GM19395 (cell line): ENCODE results near the gene MYH3.

Experiments used
- ATAC-seq: cut with Tn5 transposase; IDR thresholded peaks from one replicate; pipeline ENCODE4 v1.9.1; 2021; ENCODE audit warnings: mild to moderate bottlenecking, moderate library complexity; ENCODE audit not compliant: unreplicated experiment

The MYH3 gene

DNA sequence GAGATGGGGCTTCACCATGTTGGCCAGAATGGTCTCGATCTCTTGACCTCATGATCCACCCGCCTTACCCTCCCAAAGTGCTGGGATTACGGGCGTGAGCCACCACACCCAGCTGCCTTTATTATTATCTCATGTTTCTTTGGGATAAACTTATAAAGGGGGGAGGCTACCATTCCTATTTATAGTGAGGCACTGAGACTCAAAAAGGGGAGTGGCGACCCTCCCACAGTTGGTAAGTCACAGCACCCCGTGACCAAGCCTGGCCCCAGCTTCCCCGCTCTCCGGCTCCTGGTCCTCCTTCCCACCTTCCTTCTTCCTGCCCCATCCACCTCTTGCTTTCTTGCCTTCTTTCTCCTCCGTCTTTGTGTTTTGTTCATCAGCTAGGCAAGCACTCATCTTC lies 5.2 kb downstream of the MYH3 start:
- no peak for ATAC-seq

DNA sequence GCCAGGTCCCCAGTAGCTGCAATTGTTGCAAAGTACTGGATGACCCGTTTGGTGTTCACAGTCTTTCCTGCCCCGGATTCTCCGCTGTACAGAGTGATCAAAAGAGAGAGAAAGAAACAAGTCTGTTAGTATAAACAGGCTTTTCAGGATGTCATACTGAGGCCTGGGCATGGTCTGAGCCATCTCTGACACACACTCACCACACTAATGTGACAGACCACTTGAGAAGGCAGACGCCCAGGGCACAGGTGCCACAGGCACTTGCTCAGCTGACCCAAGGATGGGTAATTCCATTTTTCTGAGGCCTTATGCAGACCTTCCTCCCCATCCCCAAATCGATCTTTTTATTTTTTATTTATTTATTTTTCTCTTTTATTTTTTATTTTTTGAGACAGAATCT lies 7.5 kb downstream of the MYH3 start:
- ATAC-seq = no peak

DNA sequence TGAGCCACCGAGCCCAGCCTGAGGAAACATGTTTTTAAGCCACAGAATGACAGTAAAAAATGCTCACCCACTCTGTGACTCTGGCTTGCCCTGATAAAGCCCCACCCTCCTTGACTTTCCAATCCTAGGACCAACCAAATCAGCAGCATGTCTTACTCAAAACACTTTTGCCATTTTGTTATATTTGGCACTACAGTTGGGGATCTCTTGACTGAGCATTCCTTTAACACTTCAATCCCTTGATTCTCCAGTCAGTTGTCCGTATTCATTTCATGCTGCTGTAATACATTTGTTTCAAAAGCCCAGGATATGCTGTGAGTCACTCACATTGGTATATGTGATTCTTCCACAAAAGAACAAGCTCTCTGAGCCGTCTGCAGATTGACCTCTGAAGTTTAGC lies 8.2 kb downstream of the MYH3 start:
- no peak for ATAC-seq

DNA sequence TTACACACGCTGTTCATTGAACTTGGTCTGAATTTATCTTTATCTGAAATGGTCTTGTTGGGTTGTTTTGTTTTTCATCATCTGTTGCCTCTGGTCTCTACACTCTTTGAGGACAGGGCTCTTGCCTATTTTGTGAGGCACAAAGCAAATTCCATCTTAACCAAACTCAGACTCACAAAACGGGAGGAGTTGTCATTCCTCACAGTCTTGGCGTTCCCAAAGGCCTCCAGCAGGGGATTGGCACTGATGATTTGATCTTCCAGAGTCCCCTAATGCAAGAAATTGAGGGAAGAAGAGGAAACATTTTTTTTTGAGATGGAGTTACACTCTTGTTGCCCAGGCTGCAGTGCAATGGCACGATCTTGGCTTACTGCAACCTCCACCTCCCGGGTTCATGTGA lies 8.7 kb downstream of the MYH3 start:
- no peak for ATAC-seq

DNA sequence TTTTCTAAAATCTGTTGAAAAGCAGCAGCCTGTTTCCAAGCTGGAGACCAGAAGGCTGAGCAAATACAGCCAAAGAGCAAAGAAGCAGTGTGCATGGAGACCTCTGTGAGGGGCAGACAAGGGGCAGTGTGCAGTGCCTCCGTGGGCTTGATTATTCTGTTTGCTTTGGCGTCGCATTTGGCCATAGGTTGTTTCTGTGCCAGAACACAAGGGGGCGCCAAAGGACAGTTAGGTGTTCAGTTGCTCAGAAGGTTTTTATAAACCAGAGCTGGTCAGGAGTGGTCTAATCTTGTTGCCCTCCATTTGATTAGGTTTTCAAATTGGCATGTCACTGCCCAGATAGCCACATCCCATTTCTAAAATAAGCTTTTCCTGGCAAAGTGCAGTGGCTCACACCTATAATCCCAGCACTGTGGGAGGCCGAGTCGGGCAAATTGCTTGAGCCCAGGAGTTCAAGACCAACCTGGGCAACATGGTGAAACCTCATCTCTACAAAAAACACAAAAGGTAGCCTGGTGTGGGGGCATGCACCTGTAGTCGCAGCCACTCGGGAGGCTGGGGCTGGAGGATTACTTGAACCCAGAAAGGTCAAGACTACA lies 10.6 kb downstream of the MYH3 start:
- ATAC-seq = peak; percentile 86

DNA sequence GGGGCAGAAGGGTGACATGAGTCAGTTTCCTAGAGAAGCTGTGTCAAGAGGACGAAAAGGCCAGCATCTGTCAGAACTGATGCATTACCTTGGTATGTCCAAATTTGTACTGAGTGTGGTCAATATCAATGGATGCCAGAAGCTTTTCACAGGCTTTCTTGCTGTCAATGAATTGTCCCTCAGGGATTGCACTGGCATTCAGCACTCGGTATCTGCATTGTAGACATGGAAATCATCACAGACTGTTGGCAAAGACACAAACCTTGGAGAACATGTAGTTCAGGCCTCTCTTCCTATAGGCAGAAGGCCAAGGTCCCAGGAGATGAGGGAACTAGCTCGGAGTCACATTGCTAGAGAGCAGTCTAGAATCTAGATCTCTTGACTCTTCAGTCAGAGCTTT lies 16.6 kb downstream of the MYH3 start:
- ATAC-seq = no peak

DNA sequence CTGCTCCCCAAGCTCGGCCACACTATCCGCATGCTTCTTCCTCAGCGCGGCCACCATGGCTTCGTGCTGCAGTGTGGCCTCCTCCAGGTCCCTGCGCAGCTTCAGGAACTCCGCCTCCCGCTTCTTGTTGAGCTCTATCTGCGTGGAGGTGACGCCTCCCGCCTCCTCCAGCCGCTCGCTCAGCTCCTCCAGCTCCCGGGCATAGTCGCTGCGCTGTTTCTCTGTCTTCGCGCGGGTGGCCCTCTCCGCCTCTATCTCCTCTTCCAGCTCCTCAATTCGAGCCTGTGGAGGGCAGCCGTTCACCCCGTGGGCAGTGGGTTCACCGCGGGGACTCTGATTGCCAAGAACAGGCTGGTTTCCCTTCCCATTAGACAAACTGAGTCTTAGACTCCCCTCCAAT lies 19.0 kb downstream of the MYH3 start:
- no peak for ATAC-seq

DNA sequence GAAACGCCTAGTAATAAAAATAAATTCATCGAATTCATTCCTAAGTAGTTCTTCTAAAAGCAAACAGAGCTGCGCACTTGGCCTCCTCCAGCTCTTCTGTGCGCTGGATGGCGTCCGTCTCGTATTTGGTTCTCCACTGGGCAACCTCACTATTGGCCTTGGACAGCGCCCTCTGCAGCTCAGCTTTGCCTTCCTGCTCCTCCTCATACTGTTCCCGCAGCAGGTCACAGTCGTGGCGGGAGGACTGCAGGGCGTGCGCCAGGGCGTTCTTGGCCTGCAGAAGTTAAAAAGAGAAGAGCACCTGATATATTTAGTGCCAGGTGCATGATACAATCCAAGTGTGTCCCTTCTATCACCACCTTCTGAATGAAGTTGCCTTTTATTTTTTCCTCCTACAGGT lies 21.8 kb downstream of the MYH3 start:
- no peak for ATAC-seq

DNA sequence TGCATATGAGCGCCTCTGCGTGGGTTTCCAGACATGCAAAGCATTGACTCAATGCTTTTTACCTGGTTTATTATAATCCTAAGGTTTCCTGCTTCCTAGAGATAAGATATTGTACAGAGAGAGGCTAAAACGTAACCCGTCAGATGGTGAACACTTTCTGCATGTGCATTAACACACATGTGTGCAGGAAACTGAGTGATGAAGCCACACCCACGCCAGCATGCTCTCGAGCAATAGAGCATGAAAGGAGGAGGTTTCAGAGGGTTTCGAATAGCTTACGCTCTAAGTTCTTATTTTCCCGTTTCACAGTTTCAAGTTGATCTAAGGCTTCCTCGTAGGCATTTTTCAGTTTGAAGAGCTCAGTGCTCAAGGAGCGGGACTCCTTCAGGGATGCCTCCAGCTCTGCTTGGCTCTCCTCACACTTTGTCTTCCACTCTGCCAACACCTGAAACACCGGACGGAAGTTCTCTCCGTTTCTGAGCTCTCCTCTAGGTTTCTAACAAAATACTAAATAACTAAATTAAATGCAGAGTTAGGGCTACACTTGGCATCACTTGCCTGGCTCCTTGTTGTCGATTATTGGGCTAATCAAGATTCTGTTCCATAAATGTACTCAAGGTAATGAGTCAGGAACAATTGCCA lies 23.2 kb downstream of the MYH3 start:
- ATAC-seq = peak; percentile 97

DNA sequence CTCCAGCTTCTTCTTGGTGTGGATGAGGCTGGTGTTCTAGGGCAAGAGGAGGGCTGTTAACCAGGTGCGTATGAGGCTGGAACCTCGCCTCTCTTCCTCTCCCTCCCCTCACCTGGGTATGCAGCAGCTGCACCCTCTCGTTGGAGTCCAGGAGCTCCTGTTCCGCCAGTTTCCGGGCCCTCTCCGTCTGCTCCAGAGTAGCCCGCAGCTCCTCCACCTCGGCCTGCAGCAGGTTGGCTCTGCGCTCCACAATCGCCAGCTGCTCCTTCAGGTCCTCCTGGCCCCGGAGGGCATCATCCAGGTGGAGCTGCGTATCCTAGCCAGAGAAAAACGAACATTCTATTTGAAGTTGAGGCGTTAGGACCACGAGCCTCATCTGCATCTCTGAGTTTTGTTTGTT lies 25.4 kb downstream of the MYH3 start:
- no peak for ATAC-seq

DNA sequence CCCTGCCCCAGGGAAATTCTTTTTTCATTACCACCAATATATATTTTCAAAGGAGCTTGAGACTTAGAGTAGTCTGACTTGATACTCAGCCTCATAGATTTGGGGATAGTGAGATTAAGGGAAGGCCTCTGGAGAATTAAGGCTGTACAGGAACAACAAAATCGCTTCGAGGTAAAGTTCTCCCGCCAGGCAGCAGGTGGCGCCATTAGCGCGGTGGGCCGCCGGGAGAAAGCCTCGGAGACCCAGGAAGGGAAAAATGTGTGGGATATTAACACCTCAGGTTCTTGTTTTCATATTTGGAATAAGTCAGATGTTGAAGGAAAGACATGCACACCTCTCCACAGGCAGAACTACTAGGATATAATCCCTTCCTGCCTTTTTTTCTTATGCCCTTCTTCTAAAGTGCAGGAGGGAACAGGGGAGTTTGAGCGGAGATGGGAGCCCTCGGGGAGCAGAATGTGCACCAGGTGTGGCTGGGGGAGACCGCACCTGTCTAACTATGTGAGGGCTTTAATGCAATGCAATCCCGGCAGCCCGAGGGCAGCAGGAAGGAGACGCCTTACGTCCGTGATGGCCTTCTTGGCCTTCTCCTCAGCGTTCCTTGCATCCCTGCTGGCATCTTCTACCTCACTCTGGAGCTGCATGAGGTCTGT lies 25.9 kb downstream of the MYH3 start:
- ATAC-seq = no peak

DNA sequence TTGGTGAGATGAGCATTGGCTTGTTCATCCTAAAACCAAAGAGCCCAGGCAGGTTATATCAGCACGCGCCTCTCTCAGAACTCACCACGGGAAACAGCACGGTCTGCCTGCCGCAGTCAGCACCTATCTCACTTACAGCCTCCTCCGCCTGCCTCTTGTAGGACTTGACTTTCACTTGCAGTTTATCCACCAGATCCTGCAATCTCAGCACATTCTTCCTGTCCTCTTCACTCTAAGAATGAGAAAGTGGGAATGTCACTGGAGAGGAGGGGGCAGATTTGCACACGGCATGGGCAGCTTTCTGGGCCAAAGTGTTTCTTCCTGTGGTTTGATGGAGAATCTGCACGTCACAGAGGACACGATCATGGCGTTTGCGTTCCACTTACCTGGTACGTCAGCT lies 27.4 kb downstream of the MYH3 start:
- ATAC-seq = no peak

DNA sequence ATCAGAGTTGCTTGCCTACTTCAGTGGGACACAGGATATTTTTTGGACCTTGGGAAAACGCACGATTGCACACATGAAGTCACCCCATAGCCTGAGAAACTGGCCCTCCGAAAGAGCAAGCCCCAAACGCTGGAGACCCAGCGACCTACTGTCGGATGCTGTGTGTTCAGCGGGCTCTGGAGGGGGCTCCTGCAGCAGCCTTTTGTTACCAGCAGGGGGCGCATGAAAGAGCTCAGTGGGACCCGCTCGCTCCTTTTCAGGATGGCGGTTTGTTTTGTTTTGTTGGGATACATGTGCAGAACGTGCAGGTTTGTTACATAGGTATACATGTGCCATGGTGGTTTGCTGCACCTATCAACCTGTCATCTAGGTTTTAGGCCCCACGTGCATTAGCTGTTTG lies 28.4 kb downstream of the MYH3 start:
- no peak for ATAC-seq

DNA sequence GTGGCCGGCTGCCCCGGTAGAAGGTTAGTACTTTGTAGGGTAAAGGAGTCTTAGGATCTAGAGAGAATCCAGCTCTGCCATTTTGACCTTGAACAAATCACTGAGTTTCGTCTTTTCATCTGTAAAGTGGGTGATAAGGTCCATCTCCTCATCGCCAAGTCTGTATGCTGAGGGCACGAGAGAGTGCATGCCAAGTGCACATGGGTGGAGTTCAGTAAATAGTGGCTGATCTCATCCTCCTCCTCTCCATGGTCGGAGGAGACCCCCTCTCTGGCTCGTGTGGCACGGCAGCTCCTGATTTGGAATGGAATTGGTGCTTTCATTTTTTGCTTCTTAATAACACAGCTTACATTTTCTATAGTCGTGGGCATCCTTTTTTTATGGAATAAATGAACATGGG lies 30.7 kb downstream of the MYH3 start:
- no peak for ATAC-seq

DNA sequence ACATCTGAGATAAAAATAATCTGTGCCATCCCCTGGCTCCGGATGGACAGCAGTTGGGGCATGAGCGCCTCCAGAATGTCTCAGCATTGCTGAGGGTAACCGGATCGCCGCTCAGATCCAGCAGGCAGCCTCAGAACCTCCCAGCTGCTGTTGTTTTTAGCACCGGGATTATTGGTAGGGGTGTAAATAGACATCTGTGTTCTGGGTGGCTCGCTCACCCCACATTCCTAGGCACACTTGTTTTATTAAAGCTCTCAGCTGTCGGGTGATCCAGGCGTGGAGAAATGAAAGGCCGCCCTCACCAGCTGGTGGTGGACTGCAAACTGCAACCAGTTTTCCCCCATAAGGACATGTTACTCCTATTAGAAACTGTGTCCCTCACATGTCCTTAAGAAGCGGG lies 32.1 kb downstream of the MYH3 start:
- no peak for ATAC-seq

DNA sequence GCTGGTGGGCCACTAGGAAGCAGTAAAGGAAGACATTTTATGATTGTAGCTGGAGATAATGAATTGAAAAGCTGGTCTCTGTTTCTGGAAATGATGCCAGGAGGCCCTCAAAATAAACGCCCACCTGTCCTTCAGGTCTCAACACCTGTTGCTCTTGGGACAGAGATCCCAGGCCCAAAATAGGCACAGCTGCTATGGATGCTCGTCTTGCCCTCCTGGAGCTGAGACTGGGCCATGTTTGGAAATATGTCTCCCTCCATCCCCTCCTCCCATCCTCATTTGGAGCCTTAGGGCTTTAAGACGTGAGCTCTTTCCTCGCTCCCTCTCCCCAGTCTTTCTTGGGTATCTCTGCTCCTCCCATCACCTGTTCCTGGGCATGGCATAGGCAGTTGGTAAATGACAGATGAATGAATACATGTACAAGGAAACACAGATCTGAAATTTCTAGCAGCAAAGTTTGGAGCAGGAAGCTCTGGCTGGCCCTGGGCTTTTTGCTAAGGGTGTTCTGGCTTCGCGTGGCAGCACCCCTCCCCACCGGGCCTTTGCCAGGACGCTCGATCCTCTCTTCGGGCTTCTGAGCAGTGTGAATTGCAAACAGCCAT lies 33.3 kb downstream of the MYH3 start:
- ATAC-seq = no peak

DNA sequence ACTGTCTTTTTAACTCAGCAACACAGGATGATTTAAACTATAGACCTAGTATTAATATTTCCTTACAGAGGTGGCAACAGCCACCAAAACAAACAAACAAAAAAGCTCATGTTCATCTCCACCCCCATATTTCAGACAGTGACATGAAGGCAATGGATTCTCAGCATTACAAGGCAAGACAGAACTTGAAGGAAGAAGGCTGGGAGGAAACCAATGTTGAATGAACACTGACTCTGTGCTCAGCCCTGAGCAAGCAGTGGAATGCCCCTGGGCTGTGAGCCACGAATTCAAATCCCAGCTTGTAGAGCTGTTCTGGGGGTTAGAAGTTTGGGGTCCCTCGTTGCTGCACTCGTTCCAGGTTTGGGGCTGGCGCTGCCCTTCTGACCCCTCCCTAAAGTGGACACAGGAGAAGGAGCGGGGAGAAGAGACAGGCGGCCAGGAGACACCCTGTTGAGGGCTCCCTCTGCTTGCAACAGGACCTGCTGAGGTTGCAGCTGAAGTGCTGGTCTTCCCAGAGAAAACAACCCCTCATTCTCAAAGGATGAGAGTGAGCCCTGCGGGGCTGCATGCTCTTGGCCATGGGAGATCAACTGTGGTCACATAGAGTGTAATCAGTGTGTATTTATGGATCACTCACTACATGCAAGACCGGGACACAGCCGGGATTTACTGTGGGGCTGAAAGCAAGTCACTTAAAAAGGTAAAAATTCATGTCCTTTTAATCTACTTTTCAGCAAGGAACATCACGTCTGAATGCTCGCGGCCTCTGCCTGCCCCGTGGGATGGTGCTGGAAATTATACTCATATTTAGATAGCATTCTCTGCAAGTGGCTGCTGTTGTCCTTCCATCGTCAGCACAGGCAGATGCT lies 34.3 kb downstream of the MYH3 start:
- no peak for ATAC-seq

DNA sequence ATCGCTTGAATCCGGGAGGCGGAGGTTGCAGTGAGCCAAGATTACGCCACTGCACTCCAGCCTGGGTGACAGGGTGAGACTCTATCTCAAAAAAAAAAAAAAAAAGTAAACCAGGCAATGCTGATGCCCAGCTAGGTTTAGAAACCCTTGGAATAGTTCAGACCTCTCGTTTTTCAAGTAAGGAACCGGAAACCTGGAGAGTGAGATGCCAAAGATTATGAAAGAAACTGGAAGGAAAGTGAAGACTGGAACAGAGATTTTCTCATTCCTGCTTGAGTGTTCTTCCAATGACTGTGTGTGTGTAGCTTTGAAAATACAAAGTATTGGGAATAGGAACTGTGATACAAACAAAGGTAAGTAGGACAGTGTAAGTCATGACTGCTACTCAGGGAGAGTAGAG lies 35.7 kb downstream of the MYH3 start:
- ATAC-seq = no peak

DNA sequence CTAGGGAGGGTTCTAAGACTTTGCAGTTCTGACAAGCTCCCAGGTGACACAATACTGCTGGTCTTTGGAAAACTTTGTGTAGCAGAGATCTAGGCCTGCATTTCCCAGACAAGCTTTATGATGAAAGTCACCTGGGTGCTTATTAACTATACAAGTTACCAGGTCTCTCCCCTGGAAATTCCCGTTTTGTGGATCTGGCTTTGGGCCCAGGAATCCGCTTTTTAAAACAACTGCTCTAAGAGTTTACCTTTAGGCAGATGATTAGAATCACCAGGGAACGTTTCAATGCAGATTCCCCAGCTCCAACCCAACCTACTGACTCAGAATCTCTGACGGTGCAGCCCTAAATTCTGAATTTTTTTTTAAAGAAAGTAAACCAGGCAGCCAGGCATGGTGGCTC lies 36.3 kb downstream of the MYH3 start:
- ATAC-seq = no peak

DNA sequence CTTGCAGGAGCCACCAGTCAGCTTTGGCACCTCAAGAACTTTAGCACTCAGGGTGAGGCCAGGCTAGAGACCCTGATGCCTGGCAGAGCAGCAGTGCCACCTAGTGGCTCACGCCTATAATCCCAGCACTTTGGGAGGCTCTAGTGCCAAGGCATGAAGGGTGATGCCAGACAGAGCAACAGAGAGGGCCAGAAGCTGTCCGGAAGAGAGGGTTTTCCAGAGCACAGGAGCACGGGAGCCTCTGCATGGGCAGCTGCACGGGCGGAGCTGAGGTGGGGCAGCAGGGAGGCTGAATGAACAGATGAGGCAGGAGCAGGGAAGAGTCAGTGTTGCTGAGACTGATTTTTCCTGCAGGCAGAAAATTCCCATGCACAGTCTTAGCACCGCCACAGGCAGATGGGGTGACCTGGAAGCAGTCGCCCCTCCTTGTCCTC lies 38.9 kb downstream of the MYH3 start:
- peak; percentile 88 for ATAC-seq

DNA sequence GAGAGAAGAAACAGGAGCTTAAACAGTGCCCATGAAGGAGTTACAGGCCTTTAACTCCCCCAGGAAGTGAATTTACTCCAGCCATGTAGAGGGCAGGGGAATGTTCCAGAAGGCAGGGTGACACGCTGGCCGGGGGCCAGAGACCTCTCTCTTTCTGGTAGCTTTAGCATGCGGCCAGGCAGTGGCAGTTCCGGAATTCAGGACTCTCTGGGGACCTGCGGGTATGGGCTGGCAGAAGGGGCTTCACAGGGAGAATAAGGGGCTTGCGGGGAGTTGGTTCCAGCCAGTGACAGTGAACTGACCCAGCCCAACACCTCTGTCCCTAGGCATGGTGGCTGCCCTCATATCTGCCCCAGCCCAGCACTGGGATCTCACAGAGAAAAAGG lies 40.0 kb downstream of the MYH3 start:
- ATAC-seq = no peak
